Measurements from ENCODE around the gene MAD1L1.
"Not testable (repeated sequence)": the region's sequence is repeated elsewhere in the genome, so short reads cannot be mapped to it uniquely, and the experiment has no call there.

MAD1L1 gene

GRCh38 chr7:1818575-1819258 lies 414.0 kb downstream of the MAD1L1 start:
- DNase-seq (ENCODE audit: low read depth in 3 of 3) = no peak

- DNase-seq (ENCODE audit: low read depth in 3 of 3) = no peak
Measured at GRCh38 chr7:1817061-1817712, 415.6 kb downstream of the MAD1L1 start.

- not testable (repeated sequence) for DNase-seq (ENCODE audit: low read depth in 3 of 3)
Measured at GRCh38 chr7:1816451-1816850, 416.3 kb downstream of the MAD1L1 start.

- DNase-seq (ENCODE audit: low read depth in 3 of 3) = not testable (repeated sequence)
Measured at GRCh38 chr7:1815551-1816281, 417.0 kb downstream of the MAD1L1 start.

- DNase-seq (ENCODE audit: low read depth in 3 of 3) = no peak
Measured at GRCh38 chr7:1815051-1815481, 417.7 kb downstream of the MAD1L1 start.

GRCh38 chr7:1814089-1814811 lies 418.5 kb downstream of the MAD1L1 start:
- no peak for DNase-seq (ENCODE audit: low read depth in 3 of 3)

- DNase-seq (ENCODE audit: low read depth in 3 of 3) = no peak
Measured at GRCh38 chr7:1813394-1814088, 419.2 kb downstream of the MAD1L1 start.

- DNase-seq (ENCODE audit: low read depth in 3 of 3) = no peak
Measured at GRCh38 chr7:1812509-1813393, 420.0 kb downstream of the MAD1L1 start.

- no peak for DNase-seq (ENCODE audit: low read depth in 3 of 3)
Measured at GRCh38 chr7:1811850-1812508, 420.8 kb downstream of the MAD1L1 start.

GRCh38 chr7:1810961-1811849 lies 421.5 kb downstream of the MAD1L1 start:
- no peak for DNase-seq (ENCODE audit: low read depth in 3 of 3)

- no peak for DNase-seq (ENCODE audit: low read depth in 3 of 3)
Measured at GRCh38 chr7:1810521-1810920, 422.2 kb downstream of the MAD1L1 start.

GRCh38 chr7:1809601-1810258 lies 423.0 kb downstream of the MAD1L1 start:
- no peak for DNase-seq (ENCODE audit: low read depth in 3 of 3)

GRCh38 chr7:1809070-1809469 lies 423.7 kb downstream of the MAD1L1 start:
- DNase-seq (ENCODE audit: low read depth in 3 of 3) = no peak

GRCh38 chr7:1807821-1808600 lies 424.7 kb downstream of the MAD1L1 start:
- no peak for DNase-seq (ENCODE audit: low read depth in 3 of 3)

GRCh38 chr7:1806354-1806753 lies 426.4 kb downstream of the MAD1L1 start:
- DNase-seq (ENCODE audit: low read depth in 3 of 3) = no peak

- no peak for DNase-seq (ENCODE audit: low read depth in 3 of 3)
Measured at GRCh38 chr7:1804310-1804709, 428.4 kb downstream of the MAD1L1 start.

GRCh38 chr7:1802899-1803298 lies 429.8 kb downstream of the MAD1L1 start:
- no peak for DNase-seq (ENCODE audit: low read depth in 3 of 3)

- DNase-seq (ENCODE audit: low read depth in 3 of 3) = no peak
Measured at GRCh38 chr7:1800902-1801301, 431.8 kb downstream of the MAD1L1 start.

Measured in stimulated activated CD4-positive, alpha-beta T cell treated with anti-CD3 and anti-CD28 coated beads, TNF-alpha, amount 100 ng/mL, for 48 hours (primary cell).